Dermis blood vessel endothelial cell (primary cell): Measurements from ENCODE around the gene FBXL7. TPM values are rescaled to one million over a fixed set of nuclear protein-coding genes. Genes with fewer than 3 reads are reported as not detected.

Source experiments
- DNase-seq: peaks from one replicate; pipeline ENCODE4 v3.0.0; 2010
- total RNA-seq: library from RNA; depleted of rRNA; stranded (reverse); fragments of >200 nt; gene quantifications from 2 replicates; pipeline ENCODE4 v1.2.3, GENCODE V29; 2014

The FBXL7 gene
- total RNA-seq, 1 donor from 2014 or later = 15.5 TPM

GRCh38 chr5:15966066-15966640 lies 466.2 kb downstream of the FBXL7 start:
- DNase-seq = no peak

DNA sequence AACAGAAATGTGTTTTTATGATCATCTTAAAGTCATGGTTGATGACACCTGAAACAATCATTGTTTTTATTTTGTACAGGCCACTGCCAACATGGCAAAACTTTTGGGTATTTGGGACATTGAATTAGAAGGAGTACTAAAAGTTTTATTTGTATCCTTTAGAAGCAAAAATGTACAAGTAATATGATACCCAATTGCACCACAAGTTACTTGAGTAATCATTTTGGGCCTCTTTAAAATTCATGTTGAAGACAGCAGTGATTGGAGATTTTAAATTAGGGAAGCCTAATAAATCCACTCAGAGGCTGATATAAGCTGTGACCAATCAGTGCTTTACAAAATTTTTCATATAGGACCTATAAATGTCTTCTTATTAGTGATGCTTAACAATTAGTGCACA lies 466.7 kb downstream of the FBXL7 start:
- DNase-seq = no peak

DNA sequence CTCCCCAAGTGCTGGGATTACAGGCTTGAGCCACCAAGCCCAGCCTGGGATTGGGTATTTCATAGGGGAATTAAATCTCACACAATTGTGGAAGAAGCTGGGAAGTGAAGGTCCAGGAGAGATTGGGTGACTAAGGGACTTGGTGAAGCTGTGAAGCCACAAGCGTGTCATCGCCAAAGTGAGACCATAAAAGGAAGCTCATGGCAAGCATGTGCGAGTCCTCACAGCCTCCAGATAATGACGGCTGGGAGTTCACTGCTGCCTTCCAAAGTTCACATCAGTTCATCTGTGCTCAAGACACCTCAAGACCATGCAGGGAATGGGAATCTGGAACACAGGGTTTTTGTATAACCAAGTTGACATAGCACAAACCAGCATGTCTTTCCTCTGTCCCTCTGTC lies 469.0 kb downstream of the FBXL7 start:
- no peak for DNase-seq

DNA sequence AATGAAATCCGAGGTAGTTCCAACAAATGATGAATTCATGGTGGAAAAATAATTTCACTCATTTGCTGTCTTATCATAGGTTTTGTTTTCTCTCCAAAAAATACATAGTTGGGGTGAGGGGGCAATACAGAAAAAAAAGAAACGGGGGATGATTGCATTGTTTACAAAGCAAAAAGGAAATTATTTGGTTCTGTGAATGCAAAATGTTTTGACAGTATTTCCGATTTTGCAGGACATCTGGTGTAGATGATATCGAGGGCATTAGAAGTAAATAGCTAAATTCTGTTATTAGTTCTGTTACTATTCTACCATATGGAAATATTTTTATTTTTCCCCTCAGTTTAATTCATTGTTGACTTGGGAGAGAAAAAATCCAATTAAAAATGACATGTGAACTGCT lies 477.9 kb downstream of the FBXL7 start:
- DNase-seq = no peak

DNA sequence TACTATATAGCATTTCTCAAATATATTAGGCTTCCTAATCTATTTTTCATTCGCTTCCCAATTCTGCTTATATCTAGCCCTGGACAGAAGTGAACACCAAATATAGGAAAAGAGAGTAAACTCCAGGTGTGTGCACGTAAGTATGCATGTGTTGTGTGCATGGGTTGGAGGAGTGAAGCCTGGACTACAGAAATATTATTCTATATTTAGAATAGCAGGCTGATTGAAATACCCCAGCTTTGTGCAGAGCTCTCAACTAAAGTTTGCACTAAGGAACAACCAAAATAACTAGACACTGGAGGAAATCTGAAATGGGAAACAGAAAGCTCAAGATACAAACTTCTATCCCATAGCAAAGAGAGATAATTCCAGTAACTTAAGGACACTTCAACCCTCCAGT lies 480.9 kb downstream of the FBXL7 start:
- no peak for DNase-seq

- DNase-seq = no peak
Observed at GRCh38 chr5:15983392-15983791, 483.4 kb downstream of the FBXL7 start.
